ENCODE measurements around the gene TROAP.
"Not testable (repeated sequence)": the region's sequence is repeated elsewhere in the genome, so short reads cannot be mapped to it uniquely, and the experiment has no call there.

TROAP gene

DNA sequence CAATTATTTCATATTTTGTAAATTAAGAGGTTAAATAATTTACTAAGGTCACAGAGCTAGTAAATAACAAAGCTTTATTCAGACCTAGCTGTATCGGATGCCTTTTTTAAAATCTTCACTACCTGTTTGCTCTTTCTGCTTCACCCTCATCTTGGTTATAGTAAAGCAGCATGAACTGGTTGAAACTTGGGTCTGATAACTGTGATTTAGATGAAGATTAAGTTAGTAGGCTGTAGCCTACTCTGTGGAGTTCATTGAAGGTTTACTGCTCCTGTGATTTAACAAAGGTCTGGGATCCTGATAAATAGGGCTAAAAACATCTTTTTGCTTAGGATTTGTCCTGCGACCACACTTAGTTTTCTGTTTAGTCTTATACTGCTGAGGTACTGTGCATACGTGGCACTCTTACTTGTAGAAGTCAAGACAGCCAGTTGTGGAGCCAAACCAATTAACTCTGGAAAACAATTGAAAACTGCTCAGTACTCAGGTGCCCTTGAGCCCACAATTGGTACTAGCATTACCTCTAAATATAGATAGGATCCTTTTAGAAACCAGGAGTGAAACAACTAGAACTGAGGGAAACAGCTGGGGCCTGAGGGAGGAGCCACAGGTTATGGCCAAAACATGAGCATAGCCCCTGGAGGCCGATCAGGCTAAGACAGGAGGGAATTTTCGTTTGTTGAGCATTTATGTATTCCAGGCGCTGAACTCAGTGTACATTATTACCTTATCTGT is 46.5 kb downstream of the TROAP start:
- DNase-seq = peak in 1 of 2 experiments; percentile 66

DNA sequence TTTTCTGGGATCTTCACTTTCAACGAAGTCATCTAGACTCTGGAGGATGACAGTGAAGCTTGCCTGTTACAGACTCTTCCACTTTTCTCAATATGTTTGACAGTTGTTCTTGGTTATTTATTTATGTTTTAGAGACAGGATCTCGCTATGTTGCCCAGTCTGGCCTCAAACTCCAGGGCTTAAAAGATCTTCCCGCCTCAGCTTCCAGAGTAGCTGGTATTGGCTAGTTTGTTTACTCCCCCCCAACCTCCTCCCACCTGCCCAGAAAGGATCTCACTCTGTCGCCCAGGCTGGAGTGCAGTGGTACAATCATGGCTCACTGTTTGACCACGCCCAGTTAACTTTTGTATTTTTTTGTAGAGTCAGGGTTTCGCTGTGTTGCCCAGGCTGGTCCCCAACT is 47.5 kb downstream of the TROAP start:
- DNase-seq = no peak

DNA sequence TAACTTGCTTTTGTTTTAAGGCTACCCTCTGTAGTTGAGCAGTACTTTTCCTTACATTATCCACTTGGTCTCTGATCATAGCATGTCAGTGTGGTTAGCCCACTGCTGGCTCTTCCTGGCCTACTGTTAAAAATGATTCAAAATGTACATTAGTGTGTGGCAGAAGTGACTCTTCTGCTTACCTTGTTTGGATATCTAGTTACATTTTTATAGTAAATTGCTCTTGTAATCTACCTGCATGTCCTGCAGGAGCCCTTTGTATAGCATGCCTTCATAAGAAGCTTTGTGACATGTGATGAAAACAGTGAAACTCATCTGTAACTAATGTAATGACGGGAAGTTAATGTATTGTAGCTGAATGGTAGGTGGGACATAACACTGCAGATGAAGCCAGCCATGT is 52.4 kb downstream of the TROAP start:
- DNase-seq = no peak

DNA sequence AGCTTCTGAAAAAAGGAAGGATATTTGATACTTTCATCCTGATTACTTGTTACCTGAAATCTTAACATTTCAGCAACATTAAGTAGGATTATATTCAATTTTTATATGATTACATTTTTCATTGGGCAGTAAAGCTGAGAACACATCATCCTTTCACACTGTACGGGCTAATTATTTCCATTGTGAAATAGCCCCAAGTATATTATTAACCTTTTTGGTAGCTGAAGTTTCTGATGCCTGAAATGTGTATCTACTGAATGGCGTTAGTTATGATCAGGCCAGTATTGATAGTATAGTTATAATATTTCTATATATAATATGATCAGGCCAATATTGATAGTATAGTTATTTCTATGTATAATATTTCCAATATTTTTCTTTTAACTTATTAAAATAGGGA is 54.3 kb downstream of the TROAP start:
- no peak for DNase-seq

DNA sequence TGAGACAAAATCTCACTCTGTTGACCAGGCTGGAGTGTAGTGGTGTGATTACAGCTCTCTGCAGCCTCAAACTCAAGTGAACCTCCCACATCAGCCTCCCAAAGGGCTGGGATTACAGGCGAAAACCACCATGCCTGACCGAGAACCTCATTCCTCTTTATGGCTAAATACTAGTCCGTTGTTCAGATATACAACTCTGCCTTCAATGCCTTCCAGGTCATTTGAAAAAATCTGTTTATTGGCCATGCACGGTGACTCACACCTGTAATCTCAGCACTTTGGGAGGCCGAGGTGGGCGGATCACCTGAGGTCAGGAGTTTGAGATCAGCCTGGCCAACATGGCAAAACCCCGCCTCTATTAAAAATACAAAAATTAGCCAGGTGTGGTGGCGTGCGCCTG is 57.1 kb downstream of the TROAP start:
- DNase-seq = not testable (repeated sequence)
